GM19452 (cell line): ENCODE results near the gene MACROH2A1.
"Not testable (repeated sequence)": the region's sequence is repeated elsewhere in the genome, so short reads cannot be mapped to it uniquely, and the experiment has no call there.

Source experiments
- ATAC-seq: cut with Tn5 transposase; IDR thresholded peaks from one replicate; pipeline ENCODE4 v1.9.1; 2021; ENCODE audit not compliant: unreplicated experiment

The MACROH2A1 gene

GRCh38 chr5:135379046-135379654 lies 19.9 kb downstream of the MACROH2A1 start:
- ATAC-seq = no peak

- no peak for ATAC-seq
These were observed 21.0 kb downstream of the MACROH2A1 start for GRCh38 chr5:135377751-135378680.

- no peak for ATAC-seq
These were observed 21.9 kb downstream of the MACROH2A1 start for GRCh38 chr5:135376961-135377624.

- no peak for ATAC-seq
These were observed 23.8 kb downstream of the MACROH2A1 start for GRCh38 chr5:135375040-135375793.

GRCh38 chr5:135373736-135374515 lies 25.1 kb downstream of the MACROH2A1 start:
- ATAC-seq = no peak

- ATAC-seq = no peak
These were observed 26.2 kb downstream of the MACROH2A1 start for GRCh38 chr5:135372654-135373381.

- ATAC-seq = no peak
These were observed 27.3 kb downstream of the MACROH2A1 start for GRCh38 chr5:135371622-135372232.

- ATAC-seq = no peak
These were observed 29.1 kb downstream of the MACROH2A1 start for GRCh38 chr5:135369952-135370351.

- ATAC-seq = no peak
These were observed 31.5 kb downstream of the MACROH2A1 start for GRCh38 chr5:135367554-135367953.

- ATAC-seq = no peak
These were observed 32.0 kb downstream of the MACROH2A1 start for GRCh38 chr5:135367076-135367475.

GRCh38 chr5:135365281-135365680 lies 33.8 kb downstream of the MACROH2A1 start:
- no peak for ATAC-seq

- ATAC-seq = no peak
These were observed 34.4 kb downstream of the MACROH2A1 start for GRCh38 chr5:135364421-135365262.

GRCh38 chr5:135363342-135363741 lies 35.7 kb downstream of the MACROH2A1 start:
- not testable (repeated sequence) for ATAC-seq

GRCh38 chr5:135362102-135362501 lies 36.9 kb downstream of the MACROH2A1 start:
- no peak for ATAC-seq

GRCh38 chr5:135360278-135361274 lies 38.5 kb downstream of the MACROH2A1 start:
- ATAC-seq = no peak

GRCh38 chr5:135359374-135360165 lies 39.5 kb downstream of the MACROH2A1 start:
- no peak for ATAC-seq
